Measurements from ENCODE around the gene UNK.
"Not testable (repeated sequence)": the region's sequence is repeated elsewhere in the genome, so short reads cannot be mapped to it uniquely, and the experiment has no call there.

The UNK gene

DNA sequence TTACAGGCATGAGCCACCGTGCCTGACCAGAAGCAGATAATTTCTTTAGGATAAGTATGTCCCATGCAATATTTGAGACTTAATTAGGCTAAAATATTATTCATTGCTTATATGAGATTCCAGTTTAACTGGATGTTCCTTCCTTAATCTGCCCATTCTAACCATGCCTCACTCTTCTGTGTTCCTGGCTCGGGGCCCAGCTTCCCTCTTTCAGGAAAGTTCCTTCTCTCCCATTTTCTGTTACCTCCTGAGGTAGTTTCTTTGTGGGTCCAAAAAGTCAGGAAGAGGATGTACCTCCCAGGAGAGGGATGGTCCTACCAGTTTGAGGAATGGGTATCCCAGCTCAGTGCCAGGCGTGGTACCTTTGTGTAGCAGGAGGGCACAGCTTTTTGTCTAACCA, 23.3 kb downstream of the UNK start:
- DNase-seq: no peak

- DNase-seq: no peak
Observed at GRCh38 chr17:75808549-75808904, 23.9 kb downstream of the UNK start.

DNA sequence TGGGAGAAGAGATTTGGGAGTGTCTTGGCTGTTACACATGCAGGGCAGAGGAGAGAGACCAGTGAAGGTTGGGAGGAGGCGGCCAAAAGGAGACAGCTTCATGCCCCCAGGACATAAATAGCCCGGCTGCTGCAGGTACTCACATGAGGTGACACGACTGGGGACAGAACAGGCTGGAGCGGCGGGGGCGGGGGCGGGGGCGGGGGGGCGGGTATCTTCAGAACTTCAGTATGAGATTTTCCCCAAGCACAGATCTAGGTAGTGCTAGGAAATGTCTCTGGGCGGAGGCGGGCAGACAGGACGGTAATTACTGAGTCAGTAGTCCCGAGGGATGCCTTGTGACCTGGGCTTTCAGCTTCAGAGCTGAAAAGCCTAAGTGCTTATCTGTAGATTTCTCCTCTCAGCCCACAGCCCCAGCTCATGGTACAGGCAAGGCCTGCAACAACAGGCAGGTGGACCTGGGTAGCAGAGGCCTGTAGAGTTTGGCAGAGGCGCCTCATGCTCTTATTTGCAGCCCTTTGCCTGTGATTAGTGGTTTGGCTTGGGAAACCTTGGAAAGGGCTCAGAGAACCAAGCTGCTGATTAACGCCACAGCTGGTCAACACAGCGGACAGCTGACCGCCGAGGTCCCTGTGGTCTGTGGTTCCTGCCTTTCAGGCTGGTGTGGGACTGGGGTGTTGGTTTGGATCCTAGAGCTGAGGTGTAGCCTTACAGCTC, 24.5 kb downstream of the UNK start:
- DNase-seq: no peak

GRCh38 chr17:75809631-75810111, 25.1 kb downstream of the UNK start:
- no peak for DNase-seq

DNA sequence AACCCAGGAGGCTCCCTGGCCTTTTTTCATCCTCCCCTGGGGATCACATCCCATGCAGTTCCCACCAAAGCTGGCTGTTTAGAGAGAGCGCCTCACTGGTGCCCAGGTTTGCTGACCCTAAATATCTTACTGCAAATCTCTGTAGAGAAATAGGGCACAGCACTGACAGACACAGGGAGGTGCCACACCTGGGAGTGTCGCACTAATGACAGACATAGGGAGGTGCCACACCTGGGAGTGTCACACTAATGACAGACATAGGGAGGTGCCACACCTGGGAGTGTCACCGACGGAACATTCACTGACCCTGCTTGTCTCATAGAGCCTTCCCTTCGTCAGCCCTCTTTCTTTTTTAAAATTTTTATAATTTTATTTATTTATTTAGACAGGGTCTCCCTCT, 25.6 kb downstream of the UNK start:
- no peak for DNase-seq

- DNase-seq: not testable (repeated sequence)
Observed at GRCh38 chr17:75810756-75811155, 26.1 kb downstream of the UNK start.

DNA sequence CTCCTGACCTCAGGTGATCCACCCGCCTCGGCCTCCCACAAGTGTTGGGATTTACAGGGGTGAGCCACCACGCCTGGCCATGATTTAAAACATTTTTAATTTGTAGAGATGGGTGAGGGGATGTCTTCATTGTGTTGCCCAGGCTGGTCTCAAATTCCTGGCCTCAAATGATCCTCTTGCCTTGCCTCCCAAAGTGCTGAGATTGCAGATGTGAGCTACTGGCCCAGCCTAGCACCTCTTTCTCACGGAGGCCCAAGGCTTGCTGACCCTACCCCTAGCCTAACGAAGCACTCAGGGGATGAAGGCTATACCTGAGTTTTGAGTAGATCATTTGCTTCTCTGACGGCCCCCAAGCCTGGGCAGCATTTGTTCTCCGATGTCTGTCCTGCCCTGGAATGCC, 26.6 kb downstream of the UNK start:
- DNase-seq: no peak

DNA sequence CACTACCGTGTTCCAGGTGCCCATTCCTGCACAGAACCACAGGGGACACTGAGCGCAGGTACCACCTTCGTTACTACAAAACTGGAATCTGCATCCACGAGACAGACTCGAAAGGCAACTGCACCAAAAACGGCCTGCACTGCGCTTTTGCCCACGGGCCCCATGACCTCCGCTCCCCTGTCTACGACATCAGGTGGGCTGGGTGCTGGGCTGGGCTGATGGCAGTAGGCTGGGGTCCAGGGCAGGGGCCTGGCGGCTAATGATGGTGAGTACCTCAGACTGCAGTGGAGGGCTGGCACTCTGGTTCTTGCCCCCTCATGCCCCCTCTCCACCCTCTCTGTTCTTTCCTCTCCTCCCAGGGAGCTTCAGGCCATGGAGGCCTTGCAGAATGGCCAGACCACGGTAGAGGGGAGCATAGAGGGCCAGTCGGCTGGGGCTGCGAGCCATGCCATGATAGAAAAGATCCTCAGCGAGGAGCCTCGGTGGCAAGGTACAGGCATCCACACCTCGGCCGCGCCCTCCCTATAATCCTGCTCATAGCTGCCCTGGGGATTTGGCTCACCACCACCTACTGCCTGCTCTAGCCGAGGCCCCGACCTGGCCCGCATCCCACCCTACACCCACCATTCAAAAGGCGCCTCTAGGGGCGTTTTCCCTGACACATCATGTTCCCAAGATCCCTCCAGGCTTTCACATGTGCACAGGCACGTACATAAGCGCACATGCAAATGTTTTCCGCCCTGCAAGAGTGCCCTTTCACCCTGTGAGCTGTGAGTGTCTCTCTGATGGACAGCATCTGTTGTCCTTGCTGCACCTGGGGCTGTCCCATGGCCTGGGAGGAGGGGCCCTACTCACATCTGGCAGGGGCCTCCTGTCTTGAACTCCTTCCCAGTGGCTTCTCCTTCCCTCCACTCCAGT, 27.7 kb downstream of the UNK start:
- DNase-seq: no peak

DNA sequence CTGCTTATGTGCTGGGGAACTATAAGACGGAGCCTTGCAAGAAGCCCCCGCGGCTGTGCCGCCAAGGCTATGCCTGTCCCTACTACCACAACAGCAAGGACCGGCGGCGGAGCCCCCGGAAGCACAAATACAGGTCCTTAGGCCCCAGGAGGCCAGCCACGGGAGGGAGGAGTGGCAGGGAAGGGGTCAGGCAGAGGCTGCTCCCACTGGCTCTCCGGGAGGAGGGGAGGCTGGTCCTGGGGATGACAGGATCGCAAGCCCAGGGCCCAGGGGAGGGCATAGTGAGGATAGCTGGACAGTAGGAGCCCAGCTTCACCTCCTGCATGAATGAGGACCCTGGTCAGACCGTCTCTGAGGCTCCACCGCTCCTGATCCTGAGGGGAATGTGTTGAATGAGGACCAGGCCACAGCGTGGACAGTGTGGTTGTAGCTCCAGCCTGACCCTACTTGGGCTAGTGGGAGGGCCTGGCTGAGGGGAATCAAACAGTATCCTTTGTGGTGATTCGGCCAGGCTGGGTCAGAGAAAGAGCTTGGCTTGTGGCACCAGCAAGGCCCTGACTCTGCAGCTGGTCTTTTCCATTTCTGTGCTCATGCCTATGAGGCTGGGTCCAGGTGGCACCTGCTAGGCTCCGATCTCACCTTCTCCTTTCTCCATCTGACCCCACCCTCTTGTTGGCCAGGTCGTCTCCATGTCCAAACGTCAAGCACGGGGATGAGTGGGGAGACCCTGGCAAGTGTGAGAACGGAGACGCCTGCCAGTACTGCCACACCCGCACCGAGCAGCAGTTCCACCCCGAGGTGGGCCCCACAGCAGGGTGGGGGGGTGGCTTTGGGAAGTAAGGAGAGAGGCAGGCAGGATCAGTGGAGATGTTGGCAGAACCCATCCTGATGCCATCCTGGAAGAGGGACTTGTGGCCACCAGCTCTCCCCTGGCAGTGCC, 28.7 kb downstream of the UNK start:
- no peak for DNase-seq

DNA sequence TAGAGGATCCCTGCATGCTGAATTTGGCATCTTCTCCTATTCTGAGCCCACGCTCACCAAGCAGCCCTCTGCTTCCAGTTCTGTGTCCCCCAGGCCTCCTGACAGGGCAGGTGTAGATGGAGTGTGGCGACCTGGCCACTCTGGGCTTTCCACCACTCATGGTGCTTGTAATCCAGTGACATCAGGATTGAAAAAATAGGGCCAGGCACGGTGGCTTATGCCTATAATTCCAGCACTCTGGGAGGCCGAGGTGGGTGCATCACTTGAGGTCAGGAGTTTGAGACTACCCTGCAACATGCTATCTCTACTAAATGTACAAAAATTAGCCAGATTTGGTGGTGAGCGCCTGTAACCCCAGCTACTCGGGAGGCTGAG, 29.4 kb downstream of the UNK start:
- no peak for DNase-seq

DNA sequence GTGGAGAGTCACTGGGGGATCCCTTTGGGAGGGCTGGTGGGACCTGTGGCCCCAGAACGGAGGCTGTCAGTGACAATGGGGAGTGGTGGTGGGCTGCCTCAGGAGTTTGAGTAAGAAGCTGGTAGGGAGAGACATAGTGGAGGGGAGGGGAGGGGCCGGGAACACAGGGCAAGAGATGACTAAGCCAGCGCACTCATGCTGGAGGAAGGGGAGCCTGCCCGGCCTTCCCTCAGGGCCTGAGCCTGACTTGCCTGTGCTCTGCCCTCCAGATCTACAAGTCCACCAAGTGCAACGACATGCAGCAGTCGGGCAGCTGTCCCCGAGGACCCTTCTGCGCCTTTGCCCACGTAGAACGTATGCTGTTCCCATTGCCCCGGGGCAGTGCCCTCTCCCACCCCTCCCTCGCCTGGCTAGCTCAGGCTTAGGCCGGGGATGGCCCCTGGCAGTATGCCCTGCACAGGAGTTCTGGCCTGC, 30.3 kb downstream of the UNK start:
- DNase-seq: peak; percentile 39

DNA sequence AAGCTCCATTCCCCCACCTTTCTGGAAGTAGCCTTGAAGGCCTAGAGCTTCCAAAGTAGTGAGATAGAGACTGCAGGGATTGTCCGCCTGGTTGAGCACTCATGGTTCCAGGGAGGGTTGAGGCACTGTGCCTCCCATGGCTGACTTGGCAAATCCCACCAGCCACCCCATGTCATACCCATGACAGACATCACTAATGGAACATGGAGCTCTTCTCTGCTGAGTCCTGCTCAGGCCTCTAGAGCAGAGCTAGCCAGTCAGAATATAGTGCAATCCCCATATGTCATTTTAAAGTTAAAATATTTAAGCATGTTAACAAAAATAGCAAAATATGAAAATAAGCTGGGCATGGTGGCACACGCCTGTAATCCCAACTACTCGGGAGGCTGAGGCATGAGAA, 30.8 kb downstream of the UNK start:
- DNase-seq: no peak

DNA sequence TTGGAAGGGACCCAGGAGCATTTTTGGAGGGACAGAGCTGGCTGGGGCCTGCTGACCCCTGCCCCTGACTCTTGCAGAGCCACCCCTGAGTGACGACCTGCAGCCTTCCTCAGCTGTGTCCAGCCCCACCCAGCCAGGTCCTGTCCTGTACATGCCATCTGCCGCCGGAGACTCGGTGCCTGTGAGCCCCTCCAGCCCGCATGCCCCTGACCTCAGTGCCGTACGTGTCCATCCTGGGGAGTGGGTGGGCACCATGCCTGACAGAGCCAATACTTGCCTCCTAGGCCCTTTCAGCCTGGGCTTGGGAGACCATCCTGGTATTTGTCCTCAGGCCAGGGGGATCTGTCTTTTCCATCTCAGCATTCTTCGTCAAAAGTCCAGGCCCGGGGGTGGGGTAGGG, 32.1 kb downstream of the UNK start:
- no peak for DNase-seq

- no peak for DNase-seq
Observed at GRCh38 chr17:75817571-75817970, 33.0 kb downstream of the UNK start.

DNA sequence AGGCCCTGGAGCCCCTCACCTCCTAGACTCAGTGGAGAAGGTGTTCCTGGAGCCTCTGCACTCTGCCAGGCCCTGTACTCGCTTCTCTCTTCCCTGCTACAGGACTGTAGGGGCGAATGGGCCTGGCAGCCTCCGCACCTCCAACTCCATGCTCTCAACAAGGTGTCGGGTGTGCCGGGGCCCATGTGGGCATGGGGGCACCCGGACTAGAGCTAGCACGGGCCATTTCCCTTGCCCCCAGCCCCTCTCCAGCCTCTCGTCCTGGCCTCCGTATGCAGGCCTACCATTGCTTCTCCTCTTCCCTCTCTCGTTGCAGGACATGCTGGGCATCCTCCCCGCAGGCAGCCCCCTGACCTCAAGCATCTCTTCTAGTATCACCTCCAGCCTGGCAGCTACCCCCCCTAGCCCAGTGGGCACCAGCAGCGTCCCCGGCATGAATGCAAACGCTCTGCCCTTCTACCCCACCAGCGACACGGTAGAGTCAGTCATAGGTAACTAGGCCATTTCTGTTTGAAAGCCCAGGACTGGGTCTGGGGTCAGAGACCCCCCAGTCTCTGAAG, 33.8 kb downstream of the UNK start:
- no peak for DNase-seq

- DNase-seq: no peak
Observed at GRCh38 chr17:75819116-75819515, 34.5 kb downstream of the UNK start.

- no peak for DNase-seq
Observed at GRCh38 chr17:75819678-75820077, 35.1 kb downstream of the UNK start.

DNA sequence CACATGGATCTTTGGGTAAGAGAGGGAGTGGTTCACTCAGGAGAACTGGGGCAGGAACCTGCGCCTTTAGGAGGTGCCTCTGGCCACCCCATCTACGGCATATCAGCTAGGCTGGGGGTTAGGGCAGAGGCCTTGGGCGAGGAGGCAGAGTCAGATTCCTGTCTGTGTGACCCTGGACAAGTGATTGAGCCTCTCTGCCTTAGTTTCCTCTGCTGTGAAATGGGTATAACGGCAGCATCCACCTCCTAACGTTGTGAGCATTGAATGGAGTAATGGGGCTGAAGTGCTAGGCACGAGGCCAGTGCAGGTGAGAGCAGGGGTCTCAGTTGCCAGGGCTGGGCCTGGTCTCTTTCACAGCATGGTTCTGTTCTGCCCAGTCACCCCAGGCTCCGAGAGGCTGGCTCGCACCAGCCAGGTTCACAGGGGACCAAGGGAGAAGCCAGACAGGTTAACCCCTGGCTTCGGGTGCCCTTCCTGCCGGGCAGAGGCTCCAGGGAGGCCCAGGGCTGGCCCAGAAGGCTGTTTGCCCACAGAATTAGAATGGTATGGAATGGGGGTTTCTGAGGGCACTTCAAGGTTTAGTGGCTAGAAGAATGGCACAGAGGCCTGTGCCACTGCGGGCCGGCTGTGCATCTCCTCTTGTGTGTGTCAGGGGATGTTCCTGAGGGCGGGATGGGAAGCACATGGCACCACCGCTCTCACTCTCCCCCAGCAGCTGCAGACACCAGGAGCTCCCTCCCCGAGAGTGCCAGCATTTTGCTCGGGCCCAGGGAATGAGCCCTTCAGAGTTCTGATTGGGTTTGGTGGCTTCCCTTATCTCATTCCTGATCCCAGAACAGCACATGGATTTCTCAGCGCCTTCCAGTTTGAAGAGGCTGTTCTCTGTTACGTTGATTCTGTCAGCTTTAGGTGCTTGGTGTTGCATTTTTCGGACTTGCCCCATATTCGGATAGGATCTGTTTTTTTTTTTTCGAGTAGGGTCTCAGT, 35.8 kb downstream of the UNK start:
- no peak for DNase-seq

GRCh38 chr17:75821552-75821951, 36.9 kb downstream of the UNK start:
- DNase-seq: no peak

GRCh38 chr17:75822119-75822799, 37.7 kb downstream of the UNK start:
- no peak for DNase-seq

DNA sequence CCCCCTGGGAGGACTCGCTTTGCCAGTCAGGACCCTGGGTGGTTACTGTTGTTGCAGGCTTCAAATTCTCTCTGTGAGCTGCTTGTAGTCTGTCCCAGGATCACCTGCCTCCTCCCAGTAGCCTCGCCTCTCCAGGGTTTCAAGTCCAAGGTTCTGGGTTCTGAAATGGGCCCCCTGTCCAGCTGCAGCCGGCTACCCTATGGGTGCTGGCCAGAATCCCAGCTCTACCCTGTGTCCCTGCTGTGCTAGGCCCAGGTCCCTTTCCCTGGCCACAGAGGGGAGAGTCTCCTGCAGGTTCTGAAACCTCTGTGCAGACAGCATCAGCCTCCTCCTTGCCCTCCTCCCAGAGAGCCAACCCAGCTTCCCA, 38.2 kb downstream of the UNK start:
- DNase-seq: no peak

Data from HCEC 1CT (cell line).